BE2C (cell line): Measurements from ENCODE around the gene KAZN.

Source experiments
- DNase-seq: peaks from one replicate; pipeline ENCODE4 v3.0.0-alpha.2; 2020
- H3K27me3 ChIP-seq: fragments of 250-450 bp; sonication (Bioruptor Pico); 2 replicates; pipeline ENCODE4 v1.5.1; 2020; ENCODE audit warnings: mild to moderate bottlenecking
- H3K36me3 ChIP-seq: fragments of 250-450 bp; sonication (Bioruptor Pico); 2 replicates; pipeline ENCODE4 v1.5.1; 2020; ENCODE audit warnings: mild to moderate bottlenecking
- H3K4me1 ChIP-seq: fragments of 250-450 bp; sonication (Bioruptor Pico); 2 replicates; pipeline ENCODE4 v1.5.1; 2020
- H3K4me3 ChIP-seq: 2 replicates; pipeline ENCODE4 v1.5.1; 2011; ENCODE audit warnings: low read depth, low read length
- H3K9me3 ChIP-seq: fragments of 250-450 bp; sonication (Bioruptor Pico); 2 replicates; pipeline ENCODE4 v1.5.1; 2020
- CTCF ChIP-seq: IDR thresholded peaks from 2 replicates; pipeline ENCODE4 v1.5.1; 2012; ENCODE audit warnings: mild to moderate bottlenecking, low read depth, low read length

KAZN gene

GRCh38 chr1:14932034-14932638 lies 333.7 kb downstream of the KAZN start:
- H3K9me3 ChIP-seq = no peaks in the 10 kb centered on the region
- no peaks in the 10 kb centered on the region for H3K4me1 ChIP-seq
- TF ChIP-seq CTCF = no peak
- DNase-seq = no peak
- no peaks in the 10 kb centered on the region for H3K27me3 ChIP-seq
- no peaks in the 10 kb centered on the region for H3K36me3 ChIP-seq
- no peak overlapping the region for H3K4me3 ChIP-seq

GRCh38 chr1:14934867-14935266 lies 336.4 kb downstream of the KAZN start:
- Histone ChIP-seq H3K4me3 (no peak overlapping the region), H3K27me3 (no peaks in the 10 kb centered on the region), H3K4me1 (no peaks in the 10 kb centered on the region), H3K36me3 (no peaks in the 10 kb centered on the region), H3K9me3 (no peaks in the 10 kb centered on the region)
- TF ChIP-seq CTCF = no peak
- no peak for DNase-seq

GRCh38 chr1:14936815-14937214 lies 338.3 kb downstream of the KAZN start:
- H3K4me3 ChIP-seq = no peak overlapping the region
- no peaks in the 10 kb centered on the region for H3K36me3 ChIP-seq
- no peaks in the 10 kb centered on the region for H3K27me3 ChIP-seq
- no peaks in the 10 kb centered on the region for H3K9me3 ChIP-seq
- H3K4me1 ChIP-seq = no peaks in the 10 kb centered on the region
- TF ChIP-seq CTCF = no peak
- no peak for DNase-seq

GRCh38 chr1:14937288-14937949 lies 338.9 kb downstream of the KAZN start:
- Histone ChIP-seq H3K9me3 (no peaks in the 10 kb centered on the region), H3K36me3 (no peaks in the 10 kb centered on the region), H3K27me3 (no peaks in the 10 kb centered on the region), H3K4me3 (no peak overlapping the region), H3K4me1 (no peaks in the 10 kb centered on the region)
- no peak for DNase-seq
- no peak for TF ChIP-seq CTCF

GRCh38 chr1:14939527-14940284 lies 341.2 kb downstream of the KAZN start:
- Histone ChIP-seq H3K4me3 (no peak overlapping the region), H3K27me3 (no peaks in the 10 kb centered on the region), H3K36me3 (no peaks in the 10 kb centered on the region), H3K4me1 (no peaks in the 10 kb centered on the region), H3K9me3 (no peaks in the 10 kb centered on the region)
- DNase-seq = no peak
- TF ChIP-seq CTCF = no peak
